ENCODE data around the gene PPFIBP1.
"Not testable (repeated sequence)": the region's sequence is repeated elsewhere in the genome, so short reads cannot be mapped to it uniquely, and the experiment has no call there.

- not testable (repeated sequence) for TF ChIP-seq CTCF (IDR thresholded peaks at IDR 0.05; ENCODE audit: low read depth, low read length); EZH2phosphoT487 (IDR thresholded peaks at IDR 0.05; ENCODE audit: low read depth)
Observed at GRCh38 chr12:27581833-27582232, 57.8 kb downstream of the PPFIBP1 start.

Measured in OCI-LY3 (cell line).